LoVo (cell line): ENCODE measurements around the gene BATF3.

Experiments used
- DNase-seq: peaks from one replicate; pipeline ENCODE4 v3.0.0-alpha.2; 2016; ENCODE audit warnings: low spot score

The BATF3 gene

DNA sequence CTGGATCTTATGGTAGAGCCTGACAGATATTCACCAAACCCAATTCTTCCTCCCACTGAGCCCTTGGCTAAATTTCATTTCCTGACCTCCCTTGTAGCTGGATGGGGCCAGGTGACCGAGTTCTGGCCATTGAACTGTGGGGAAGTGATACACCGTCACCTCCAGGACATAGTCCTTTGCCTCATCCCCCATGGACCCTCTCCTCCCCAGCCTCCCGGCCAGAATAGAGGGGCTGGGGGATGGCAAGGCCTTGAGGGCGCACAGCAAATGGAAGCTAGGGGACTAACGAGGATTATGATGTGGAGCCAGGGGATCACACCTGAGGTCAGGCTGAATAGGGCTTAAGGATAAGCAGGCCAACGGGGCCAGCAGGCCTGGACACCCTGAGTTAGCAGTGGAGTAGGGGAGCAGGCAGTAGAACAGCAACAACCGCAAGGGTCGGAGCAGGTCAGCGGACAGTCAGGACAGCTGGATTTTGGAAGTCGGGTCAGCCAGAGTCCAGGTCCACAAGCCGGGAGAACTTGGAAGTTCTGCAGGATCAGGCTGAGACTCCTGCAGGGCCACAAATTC, 15.0 kb downstream of the BATF3 start:
- no peak for DNase-seq

DNA sequence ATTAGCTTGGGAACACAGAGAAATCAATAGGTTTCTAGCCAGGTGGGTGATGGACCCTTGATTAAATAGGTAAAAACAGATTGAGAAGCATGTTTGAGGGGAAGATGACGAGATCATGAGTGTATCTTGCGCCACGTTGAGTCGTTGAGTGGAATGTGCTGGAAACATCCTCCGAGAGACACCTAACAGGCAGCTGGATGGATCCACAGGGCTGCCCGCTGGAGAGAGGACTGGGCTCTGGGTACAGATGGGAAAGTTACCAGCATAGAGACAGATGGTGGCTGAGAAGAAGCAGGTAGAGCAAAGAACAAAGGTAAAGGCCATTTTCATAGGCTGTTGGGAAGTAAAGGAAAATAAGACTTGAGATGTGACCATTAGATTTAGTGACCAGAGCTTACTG, 15.6 kb downstream of the BATF3 start:
- no peak for DNase-seq

GRCh38 chr1:212683357-212683722, 16.3 kb downstream of the BATF3 start:
- no peak for DNase-seq

GRCh38 chr1:212680680-212681389, 18.8 kb downstream of the BATF3 start:
- no peak for DNase-seq

GRCh38 chr1:212678456-212679410, 20.9 kb downstream of the BATF3 start:
- no peak for DNase-seq

DNA sequence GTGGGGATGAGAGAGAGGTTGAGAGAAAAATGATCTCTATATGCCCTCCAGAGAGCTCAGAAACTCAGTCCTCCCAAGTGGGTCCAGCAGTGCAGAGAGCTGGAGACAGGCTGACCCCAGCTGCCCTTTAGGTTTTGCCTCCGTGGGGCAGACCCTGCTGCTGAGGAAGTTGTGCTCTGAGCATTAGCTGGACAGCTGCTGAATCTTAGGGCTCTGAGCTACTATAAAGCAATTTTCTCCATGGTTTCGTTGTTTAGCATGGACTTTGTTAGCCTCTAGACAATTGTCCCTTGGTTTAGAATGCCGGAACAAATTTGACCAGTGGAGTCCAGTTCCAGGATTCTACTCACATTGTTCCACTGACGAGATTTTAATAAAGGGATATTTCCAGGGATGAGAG, 22.1 kb downstream of the BATF3 start:
- DNase-seq: no peak

DNA sequence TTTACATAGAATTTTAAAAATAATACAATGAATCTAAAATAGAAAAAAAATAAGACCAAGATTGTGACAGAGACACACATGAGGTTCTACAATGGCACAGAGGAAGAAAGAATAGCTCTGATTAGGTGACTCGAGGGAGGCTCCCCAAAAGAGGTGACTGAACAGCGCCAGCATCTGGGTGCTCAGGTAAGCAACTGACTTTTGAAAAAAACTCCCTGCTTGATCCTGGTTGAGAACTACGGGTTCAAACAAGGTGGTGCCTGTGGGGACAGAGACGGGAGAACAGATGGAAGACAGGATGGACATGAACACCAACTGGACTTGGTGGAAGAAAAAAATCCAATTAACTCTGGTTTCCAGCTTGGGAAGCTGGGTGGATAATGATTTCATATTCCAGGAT, 22.5 kb downstream of the BATF3 start:
- no peak for DNase-seq

GRCh38 chr1:212675675-212676074, 24.0 kb downstream of the BATF3 start:
- no peak for DNase-seq

DNA sequence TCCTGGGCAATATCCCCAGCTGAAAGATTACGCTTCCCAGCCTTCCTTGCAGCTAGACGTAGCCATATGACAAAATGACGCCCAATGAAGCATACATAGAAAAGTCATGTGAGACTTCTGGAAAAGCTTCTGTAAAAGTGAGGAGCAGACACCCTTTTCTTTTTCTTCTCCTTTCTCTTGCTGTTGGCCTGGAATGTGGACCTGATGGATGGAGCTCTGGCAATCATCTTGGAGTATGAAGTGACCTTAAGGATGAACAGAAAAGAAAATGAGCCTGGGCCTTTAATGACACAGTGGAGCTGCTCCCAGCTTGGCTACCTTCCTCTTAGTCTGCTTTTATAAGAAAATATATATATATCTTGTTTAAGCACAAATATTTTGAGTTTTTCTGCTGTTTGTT, 24.8 kb downstream of the BATF3 start:
- DNase-seq: no peak

GRCh38 chr1:212671342-212672031, 28.2 kb downstream of the BATF3 start:
- peak; percentile 32 for DNase-seq

DNA sequence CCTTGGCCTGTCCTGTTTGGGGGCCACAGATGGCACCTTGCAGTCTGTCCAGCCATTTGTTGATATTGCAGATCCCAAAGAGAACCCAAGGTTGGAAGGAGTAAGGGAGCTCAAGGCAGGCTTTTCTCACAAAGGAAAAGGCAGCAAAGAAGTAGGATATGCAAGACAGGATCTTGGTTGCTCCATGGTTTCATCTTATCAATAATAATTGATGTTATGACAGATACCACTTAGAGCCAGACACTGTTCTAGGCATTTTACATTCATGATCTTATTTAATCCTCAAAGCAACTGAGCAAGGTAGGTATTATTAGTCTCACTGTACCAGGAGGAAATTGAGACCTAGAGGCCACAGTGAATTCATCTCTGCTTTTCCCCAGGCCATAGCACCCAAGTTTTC, 28.8 kb downstream of the BATF3 start:
- DNase-seq: no peak

DNA sequence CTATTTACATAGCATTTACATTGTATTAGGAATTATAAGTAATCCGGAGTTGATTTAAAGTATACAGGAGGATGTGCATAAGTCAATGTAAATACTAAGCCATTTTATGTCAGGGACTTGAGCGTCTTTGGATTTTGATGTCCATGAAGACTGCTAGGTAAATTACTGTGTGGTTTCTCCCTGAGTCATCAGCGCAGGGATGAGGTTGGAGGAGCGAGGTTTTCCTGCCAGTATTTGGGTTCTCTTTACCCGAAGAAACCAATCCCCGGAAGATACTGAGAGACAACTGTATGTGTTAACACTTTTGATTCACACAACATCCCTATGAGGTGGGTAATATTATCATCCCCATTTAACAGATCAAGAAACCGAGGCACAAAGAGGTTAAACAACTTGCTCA, 29.3 kb downstream of the BATF3 start:
- no peak for DNase-seq

DNA sequence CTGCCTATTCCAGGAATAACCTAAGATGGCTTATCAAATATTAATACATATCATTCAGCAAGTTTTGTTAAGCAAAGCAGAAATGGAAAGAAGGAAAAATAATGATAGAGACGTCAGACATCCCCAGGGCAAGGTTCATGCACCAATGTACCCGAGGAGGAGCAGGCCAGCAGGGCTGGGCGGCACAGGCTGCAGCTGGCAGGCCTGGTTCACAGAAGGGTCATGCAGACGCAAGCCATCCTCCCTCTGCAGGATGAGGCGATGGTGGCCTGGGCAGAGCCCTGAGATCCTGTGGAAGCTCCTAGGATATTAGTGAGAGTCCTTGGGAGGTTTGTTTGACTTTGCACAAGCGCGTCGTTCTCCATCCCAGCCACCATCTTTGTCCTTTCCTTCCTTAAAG, 30.0 kb downstream of the BATF3 start:
- no peak for DNase-seq

DNA sequence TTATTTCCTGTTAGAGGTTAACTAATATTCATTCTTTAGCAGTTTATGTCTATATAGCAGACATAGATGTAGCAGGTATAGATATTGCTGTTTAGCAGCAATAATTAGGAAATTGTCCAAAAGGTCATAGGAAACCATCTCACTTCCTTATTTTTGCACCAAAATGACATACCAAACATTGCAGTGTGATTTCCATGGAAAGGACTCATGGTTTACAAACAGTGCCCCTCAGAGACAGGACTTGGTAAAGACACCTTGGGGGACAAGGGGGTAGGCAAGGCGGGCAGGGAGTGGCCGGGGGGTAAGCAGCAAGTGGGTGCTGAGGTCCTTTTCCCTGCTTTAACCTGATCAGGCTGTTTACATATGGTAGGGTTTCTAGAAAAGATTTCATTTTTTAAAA, 30.5 kb downstream of the BATF3 start:
- no peak for DNase-seq

DNA sequence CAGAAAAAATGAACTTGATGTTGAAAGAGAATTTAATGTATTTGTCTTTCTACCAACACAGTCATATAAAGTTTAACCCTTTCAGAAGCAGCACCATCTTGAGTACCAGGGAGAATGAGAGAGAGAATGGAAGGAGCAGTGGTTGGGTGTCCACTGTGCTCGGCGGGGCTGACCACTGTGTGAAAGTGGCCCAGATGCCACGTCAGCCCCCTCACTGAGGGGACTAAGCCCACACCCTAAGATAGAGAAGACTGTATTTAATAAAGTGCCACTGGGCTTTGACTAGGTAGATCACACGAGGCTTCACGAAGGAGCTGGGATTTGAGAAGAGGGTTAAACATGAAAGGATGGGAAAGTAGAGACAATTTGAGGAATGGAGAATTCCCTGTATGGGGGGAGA, 31.2 kb downstream of the BATF3 start:
- DNase-seq: no peak

DNA sequence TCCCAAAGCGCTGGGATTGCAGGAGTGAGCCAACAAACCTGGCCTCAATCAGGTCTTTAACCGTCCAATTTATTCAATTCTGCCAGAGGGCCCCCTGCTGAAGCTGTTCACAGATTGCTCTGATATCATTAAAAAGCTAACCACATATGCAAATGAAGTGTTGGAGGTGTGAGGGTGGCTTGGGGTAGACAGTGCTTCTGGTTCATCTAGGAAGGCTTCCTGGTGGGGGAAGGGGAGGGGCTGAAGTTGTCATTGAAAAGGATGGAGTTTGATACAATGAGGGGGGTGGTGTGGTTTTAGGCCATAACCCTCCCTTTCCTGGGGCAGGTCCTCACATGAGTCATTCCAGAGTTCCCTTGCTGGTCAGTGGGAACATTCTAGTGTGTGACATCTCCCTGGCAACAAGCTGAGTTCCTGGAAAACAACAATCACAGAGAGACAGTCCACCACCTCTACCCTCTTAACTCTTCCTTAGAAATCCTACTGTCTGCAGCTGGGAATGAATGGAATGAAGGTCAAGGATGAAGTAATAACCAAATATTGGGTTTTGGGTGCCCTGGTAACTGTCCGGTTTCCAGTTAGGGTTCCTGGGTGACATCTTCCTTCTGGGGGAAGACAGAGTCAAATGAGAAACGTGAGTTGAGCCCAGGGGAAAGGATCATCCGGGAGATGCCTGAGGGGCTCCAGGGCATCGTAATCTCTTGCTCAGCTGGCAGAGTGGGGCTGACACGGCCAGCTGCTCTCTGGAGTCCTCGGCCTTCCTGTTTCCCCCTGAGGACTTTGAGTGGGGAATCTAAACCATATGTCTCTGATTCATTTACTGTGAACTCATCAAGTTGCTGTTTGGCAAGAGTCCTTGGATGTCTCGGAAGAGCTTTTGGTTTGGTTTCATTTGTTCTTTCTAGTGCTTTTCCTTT, 32.2 kb downstream of the BATF3 start:
- no peak for DNase-seq

GRCh38 chr1:212666116-212666775, 33.4 kb downstream of the BATF3 start:
- DNase-seq: no peak

- DNase-seq: peak; percentile 70
Observed at GRCh38 chr1:212665241-212666115, 34.2 kb downstream of the BATF3 start.

DNA sequence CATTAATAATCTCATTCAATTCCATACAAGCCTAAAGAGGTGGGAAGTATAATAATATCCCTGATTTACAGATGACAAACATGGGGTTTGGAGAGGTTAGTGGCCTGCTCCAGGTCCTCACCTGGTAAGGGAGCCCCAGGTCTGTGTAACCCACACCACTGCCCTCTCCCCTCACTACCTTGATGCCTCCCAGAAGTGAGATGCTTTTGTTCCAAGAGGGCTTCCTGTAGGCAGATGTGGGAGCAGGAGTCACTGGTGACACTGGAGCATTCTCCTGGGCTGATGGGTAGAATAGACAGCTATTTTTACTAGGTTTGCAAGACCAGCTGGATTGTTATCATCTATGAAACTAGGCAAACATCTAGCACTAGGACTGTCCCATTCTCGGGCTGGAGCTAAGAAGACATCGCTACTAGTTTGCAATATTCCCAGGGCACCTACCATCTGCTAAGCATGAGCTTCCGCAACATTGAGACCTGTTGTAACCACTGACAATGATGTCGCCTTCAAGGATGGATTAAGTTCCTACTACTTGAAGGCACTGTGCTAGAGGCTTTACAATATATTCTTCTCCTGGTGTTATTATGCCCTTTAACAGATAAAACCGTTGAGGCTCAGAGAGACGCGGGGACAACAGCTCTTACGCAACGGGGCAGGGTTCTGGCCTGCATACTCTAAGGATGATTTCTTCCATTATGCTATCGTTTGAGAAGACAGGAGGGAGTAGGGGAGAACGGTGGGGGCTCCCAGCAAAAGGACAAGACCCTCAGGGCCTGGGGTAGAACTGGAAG, 35.0 kb downstream of the BATF3 start:
- no peak for DNase-seq
